ENCODE data around the gene CCDC27.
A peak's percentile ranks its signal among the peaks of the same experiment; 100 is the strongest.

Gene CCDC27

GRCh38 chr1:3733883-3734589 is 18.2 kb upstream of the CCDC27 start:
- Histone ChIP-seq H3K27ac (no peak overlapping the region), H3K4me3 (no peak overlapping the region)

- Histone ChIP-seq H3K27ac (no peak overlapping the region), H3K4me3 (no peak overlapping the region)
These were observed 17.6 kb upstream of the CCDC27 start for GRCh38 chr1:3734602-3735001.

- Histone ChIP-seq H3K27ac (no peak overlapping the region), H3K4me3 (no peak overlapping the region)
These were observed 17.1 kb upstream of the CCDC27 start for GRCh38 chr1:3735027-3735681.

- Histone ChIP-seq H3K27ac (no peak overlapping the region), H3K4me3 (no peak overlapping the region)
These were observed 16.6 kb upstream of the CCDC27 start for GRCh38 chr1:3735688-3736087.

GRCh38 chr1:3736131-3736561 is 16.1 kb upstream of the CCDC27 start:
- Histone ChIP-seq H3K27ac (no peak overlapping the region), H3K4me3 (no peak overlapping the region)

GRCh38 chr1:3736708-3737107 is 15.5 kb upstream of the CCDC27 start:
- no peak overlapping the region for H3K27ac ChIP-seq
- H3K4me3 ChIP-seq: no peak overlapping the region

- no peak overlapping the region for H3K27ac ChIP-seq
These were observed 13.3 kb upstream of the CCDC27 start for GRCh38 chr1:3738943-3739342.

GRCh38 chr1:3740042-3740441 is 12.2 kb upstream of the CCDC27 start:
- H3K4me3 ChIP-seq: no peak overlapping the region

More at GRCh38 chr1:3738943-3739342, 13.3 kb upstream of the CCDC27 start:
- H3K4me3 ChIP-seq: no peak overlapping the region

GRCh38 chr1:3740752-3741151 is 11.5 kb upstream of the CCDC27 start:
- Histone ChIP-seq H3K27ac (no peak overlapping the region), H3K4me3 (no peak overlapping the region)

More at GRCh38 chr1:3740042-3740441, 12.2 kb upstream of the CCDC27 start:
- no peak overlapping the region for H3K27ac ChIP-seq

- no peak overlapping the region for H3K27ac ChIP-seq
These were observed 10.4 kb upstream of the CCDC27 start for GRCh38 chr1:3741566-3742438.

GRCh38 chr1:3742439-3743298 is 9.6 kb upstream of the CCDC27 start:
- Histone ChIP-seq H3K27ac (no peak overlapping the region), H3K4me3 (no peak overlapping the region)

More at GRCh38 chr1:3741566-3742438, 10.4 kb upstream of the CCDC27 start:
- no peak overlapping the region for H3K4me3 ChIP-seq

GRCh38 chr1:3743421-3743820 is 8.8 kb upstream of the CCDC27 start:
- H3K27ac ChIP-seq: no peak overlapping the region

GRCh38 chr1:3743826-3744225 is 8.4 kb upstream of the CCDC27 start:
- Histone ChIP-seq H3K4me3 (no peak overlapping the region), H3K27ac (no peak overlapping the region)

More at GRCh38 chr1:3743421-3743820, 8.8 kb upstream of the CCDC27 start:
- H3K4me3 ChIP-seq: no peak overlapping the region

GRCh38 chr1:3744646-3745045 is 7.6 kb upstream of the CCDC27 start:
- H3K4me3 ChIP-seq: no peak overlapping the region
- no peak overlapping the region for H3K27ac ChIP-seq

- Histone ChIP-seq H3K4me3 (no peak overlapping the region), H3K27ac (no peak overlapping the region)
These were observed 7.2 kb upstream of the CCDC27 start for GRCh38 chr1:3745071-3745470.

GRCh38 chr1:3745590-3746381 is 6.5 kb upstream of the CCDC27 start:
- Histone ChIP-seq H3K4me3 (peak overlapping the region in 2 of 7 experiments; percentile 66 to 83), H3K27ac (no peak overlapping the region)

GRCh38 chr1:3746389-3746829 is 5.8 kb upstream of the CCDC27 start:
- H3K4me3 ChIP-seq: peak overlapping the region; percentile 52 to 83 (median 66)

GRCh38 chr1:3746830-3747521 is 5.3 kb upstream of the CCDC27 start:
- peak overlapping the region in 19 of 21 experiments; percentile 32 to 86 (median 66) for H3K27ac ChIP-seq

More at GRCh38 chr1:3746389-3746829, 5.8 kb upstream of the CCDC27 start:
- H3K27ac ChIP-seq: peak overlapping the region in 14 of 21 experiments; percentile 41 to 86 (median 73)

More at GRCh38 chr1:3746830-3747521, 5.3 kb upstream of the CCDC27 start:
- H3K4me3 ChIP-seq: peak overlapping the region; percentile 52 to 83 (median 66)
